ENCODE results near the gene ARHGEF2. TPM values are rescaled to one million over a fixed set of nuclear protein-coding genes. Genes with fewer than 3 reads are reported as not detected.

Gene ARHGEF2
- total and polyA plus RNA-seq, 10 of the 15 experiments (the other 5 are each of a cell fraction or from before 2014, with no cell fraction given): 8.1 to 113 (median 69.9) TPM

- Histone ChIP-seq H3K4me3 (no peak overlapping the region), H3K79me2 (ENCODE audit: control insufficient read depth, insufficient read depth, low read length) (no peaks in the 10 kb centered on the region), H3K27ac (ENCODE audit: control insufficient read depth, insufficient read depth) (no peak overlapping the region), H3K4me1 (ENCODE audit: control insufficient read depth, insufficient read depth, low read length) (peaks cover 3% of the 10 kb centered on the region), H4K20me1 (ENCODE audit: control insufficient read depth, insufficient read depth) (no peaks in the 10 kb centered on the region), H3K36me3 (ENCODE audit: control insufficient read depth in 2 of 2, insufficient read depth in 2 of 2, low read length in 1 of 2) (peaks cover 13 to 15% of the 10 kb centered on the region in 2 experiments), H3K4me2 (ENCODE audit: control insufficient read depth, insufficient read depth) (no peak overlapping the region), H3K9ac (ENCODE audit: control insufficient read depth, insufficient read depth, low read length) (no peak overlapping the region), H2AFZ (ENCODE audit: control insufficient read depth, low read depth, low read length) (no peak overlapping the region), H3K27me3 (replicated peaks in 1 of 2; ENCODE audit: control insufficient read depth in 2 of 2, insufficient read depth in 2 of 2, low read length in 1 of 2) (no peaks in the 10 kb centered on the region), H3K9me3 (replicated peaks; ENCODE audit: control insufficient read depth, insufficient read depth, low read length) (no peaks in the 10 kb centered on the region)
- WGBS (ENCODE audit: insufficient coverage, insufficient replicate concordance, low lambda C conversion rate, missing lambda C conversion rate): 97% methylated on average over 7 of the region's 7 CpGs
- no peak for DNase-seq (ENCODE audit: low read depth, low spot score)
- TF ChIP-seq HCFC1 (IDR thresholded peaks at IDR 0.05; ENCODE audit: low read length) (no peak), RELB (IDR thresholded peaks at IDR 0.05; ENCODE audit: low read depth) (no peak), ZNF592 (IDR thresholded peaks at IDR 0.05) (no peak), POLR2A (IDR thresholded peaks at IDR 0.05; ENCODE audit: low read depth, low read length) (peak; percentile 14; the same call in 1 of the 2 replicates)
- ChIA-PET CTCF (interaction anchor here (0.9 to 2.6 kb wide), 2 partner anchors 59 to 125 kb away, joined by 4 to 13 read pairs; no protein-coding TSS in a partner anchor), RAD21 (ENCODE audit: unreplicated experiment) (no interaction called here), SMC1A (ENCODE audit: uncharacterized antibody, unreplicated experiment) (interaction anchor here (1.9 kb wide), 1 partner anchor 17 kb away, joined by 6 read pairs; no protein-coding TSS in a partner anchor), POLR2A (interaction anchor here (1.2 kb wide), 1 partner anchor 62 kb away, joined by 3 read pairs; no protein-coding TSS in a partner anchor)
- no TSS peak for BruUV-seq (replicated peaks)
- in situ Hi-C loops (cut with MboI) (no loop called here), intact Hi-C loops (cut with micrococcal nuclease; ENCODE audit: unreplicated experiment) (no loop called here)
- no peak for FAIRE-seq
- ATAC-seq: no peak
Observed at GRCh38 chr1:156006666-156007376, 28.5 kb upstream of the ARHGEF2 start.

Measured in GM12878 (cell line).